Measurements from ENCODE around the gene PLEKHA5.

DNA sequence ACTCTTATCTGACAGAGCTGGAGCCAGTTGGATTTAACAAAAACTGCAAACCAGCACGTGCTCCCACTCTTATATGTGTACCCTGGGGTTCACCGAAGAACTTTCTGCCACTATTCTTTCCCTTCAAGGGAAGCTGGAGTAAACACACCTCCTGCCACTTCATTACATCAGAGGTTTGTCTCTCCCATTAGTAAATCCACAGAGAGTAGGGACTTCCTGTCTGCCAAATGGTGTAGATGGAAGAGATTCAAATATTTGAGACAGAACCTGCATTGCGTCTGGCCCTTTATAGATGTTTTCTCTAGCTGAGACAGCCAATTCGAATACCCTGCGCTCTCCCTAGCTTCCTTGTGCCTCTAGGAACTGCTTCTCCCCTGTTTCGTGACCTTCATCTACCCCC is 280.7 kb downstream of the PLEKHA5 start:
- TF ChIP-seq CTCF (IDR thresholded peaks at IDR 0.05) (no peak), POLR2A (IDR thresholded peaks at IDR 0.05) (no peak), POLR2AphosphoS5 (IDR thresholded peaks at IDR 0.05) (no peak), EP300 (IDR thresholded peaks at IDR 0.05) (no peak)
